ENCODE results near the gene GSTA2.

DNA sequence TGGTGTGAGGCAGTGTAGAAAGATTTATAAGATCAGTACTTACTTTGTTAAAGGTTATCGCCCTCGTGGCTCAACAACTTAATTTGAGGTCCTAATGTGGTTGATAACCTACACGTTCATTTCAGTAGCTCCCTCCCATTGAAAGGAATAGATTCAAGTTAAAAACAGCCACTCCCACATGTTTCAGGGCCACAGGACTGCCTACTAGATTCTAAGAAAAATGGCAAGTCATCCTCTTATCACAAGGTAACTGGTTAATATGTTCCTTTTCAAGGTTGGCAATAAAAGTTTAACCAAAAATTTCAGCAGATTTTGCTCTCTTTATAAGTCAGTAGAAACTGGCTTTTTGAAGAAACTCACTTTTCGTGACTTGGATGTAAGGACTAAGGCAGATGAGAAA, 17.1 kb downstream of the GSTA2 start:
- TF ChIP-seq, protein P1, sequence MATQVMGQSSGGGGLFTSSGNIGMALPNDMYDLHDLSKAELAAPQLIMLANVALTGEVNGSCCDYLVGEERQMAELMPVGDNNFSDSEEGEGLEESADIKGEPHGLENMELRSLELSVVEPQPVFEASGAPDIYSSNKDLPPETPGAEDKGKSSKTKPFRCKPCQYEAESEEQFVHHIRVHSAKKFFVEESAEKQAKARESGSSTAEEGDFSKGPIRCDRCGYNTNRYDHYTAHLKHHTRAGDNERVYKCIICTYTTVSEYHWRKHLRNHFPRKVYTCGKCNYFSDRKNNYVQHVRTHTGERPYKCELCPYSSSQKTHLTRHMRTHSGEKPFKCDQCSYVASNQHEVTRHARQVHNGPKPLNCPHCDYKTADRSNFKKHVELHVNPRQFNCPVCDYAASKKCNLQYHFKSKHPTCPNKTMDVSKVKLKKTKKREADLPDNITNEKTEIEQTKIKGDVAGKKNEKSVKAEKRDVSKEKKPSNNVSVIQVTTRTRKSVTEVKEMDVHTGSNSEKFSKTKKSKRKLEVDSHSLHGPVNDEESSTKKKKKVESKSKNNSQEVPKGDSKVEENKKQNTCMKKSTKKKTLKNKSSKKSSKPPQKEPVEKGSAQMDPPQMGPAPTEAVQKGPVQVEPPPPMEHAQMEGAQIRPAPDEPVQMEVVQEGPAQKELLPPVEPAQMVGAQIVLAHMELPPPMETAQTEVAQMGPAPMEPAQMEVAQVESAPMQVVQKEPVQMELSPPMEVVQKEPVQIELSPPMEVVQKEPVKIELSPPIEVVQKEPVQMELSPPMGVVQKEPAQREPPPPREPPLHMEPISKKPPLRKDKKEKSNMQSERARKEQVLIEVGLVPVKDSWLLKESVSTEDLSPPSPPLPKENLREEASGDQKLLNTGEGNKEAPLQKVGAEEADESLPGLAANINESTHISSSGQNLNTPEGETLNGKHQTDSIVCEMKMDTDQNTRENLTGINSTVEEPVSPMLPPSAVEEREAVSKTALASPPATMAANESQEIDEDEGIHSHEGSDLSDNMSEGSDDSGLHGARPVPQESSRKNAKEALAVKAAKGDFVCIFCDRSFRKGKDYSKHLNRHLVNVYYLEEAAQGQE (IDR thresholded peaks at IDR 0.05; ENCODE audit: low read depth, low read length) = no peak
- TF ChIP-seq, protein P2, sequence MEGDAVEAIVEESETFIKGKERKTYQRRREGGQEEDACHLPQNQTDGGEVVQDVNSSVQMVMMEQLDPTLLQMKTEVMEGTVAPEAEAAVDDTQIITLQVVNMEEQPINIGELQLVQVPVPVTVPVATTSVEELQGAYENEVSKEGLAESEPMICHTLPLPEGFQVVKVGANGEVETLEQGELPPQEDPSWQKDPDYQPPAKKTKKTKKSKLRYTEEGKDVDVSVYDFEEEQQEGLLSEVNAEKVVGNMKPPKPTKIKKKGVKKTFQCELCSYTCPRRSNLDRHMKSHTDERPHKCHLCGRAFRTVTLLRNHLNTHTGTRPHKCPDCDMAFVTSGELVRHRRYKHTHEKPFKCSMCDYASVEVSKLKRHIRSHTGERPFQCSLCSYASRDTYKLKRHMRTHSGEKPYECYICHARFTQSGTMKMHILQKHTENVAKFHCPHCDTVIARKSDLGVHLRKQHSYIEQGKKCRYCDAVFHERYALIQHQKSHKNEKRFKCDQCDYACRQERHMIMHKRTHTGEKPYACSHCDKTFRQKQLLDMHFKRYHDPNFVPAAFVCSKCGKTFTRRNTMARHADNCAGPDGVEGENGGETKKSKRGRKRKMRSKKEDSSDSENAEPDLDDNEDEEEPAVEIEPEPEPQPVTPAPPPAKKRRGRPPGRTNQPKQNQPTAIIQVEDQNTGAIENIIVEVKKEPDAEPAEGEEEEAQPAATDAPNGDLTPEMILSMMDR (IDR thresholded peaks at IDR 0.05) = no peak
- TF ChIP-seq, protein P3, sequence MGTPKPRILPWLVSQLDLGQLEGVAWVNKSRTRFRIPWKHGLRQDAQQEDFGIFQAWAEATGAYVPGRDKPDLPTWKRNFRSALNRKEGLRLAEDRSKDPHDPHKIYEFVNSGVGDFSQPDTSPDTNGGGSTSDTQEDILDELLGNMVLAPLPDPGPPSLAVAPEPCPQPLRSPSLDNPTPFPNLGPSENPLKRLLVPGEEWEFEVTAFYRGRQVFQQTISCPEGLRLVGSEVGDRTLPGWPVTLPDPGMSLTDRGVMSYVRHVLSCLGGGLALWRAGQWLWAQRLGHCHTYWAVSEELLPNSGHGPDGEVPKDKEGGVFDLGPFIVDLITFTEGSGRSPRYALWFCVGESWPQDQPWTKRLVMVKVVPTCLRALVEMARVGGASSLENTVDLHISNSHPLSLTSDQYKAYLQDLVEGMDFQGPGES (IDR thresholded peaks at IDR 0.05; ENCODE audit: low read depth, low read length) = no peak
- no peak for TF ChIP-seq EP300 (IDR thresholded peaks at IDR 0.05; ENCODE audit: borderline replicate concordance in 1 of 2, low read depth in 1 of 2, low read length in 1 of 2)
- TF ChIP-seq, protein P4, sequence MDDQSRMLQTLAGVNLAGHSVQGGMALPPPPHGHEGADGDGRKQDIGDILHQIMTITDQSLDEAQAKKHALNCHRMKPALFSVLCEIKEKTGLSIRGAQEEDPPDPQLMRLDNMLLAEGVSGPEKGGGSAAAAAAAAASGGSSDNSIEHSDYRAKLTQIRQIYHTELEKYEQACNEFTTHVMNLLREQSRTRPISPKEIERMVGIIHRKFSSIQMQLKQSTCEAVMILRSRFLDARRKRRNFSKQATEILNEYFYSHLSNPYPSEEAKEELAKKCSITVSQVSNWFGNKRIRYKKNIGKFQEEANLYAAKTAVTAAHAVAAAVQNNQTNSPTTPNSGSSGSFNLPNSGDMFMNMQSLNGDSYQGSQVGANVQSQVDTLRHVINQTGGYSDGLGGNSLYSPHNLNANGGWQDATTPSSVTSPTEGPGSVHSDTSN (IDR thresholded peaks at IDR 0.05) = no peak
- TF ChIP-seq GABPA (IDR thresholded peaks at IDR 0.05; ENCODE audit: low read depth) = no peak
- no peak for TF ChIP-seq POLR2AphosphoS5 (IDR thresholded peaks at IDR 0.05; ENCODE audit: low read depth, low read length)
- no peak for TF ChIP-seq TEAD4 (IDR thresholded peaks at IDR 0.05; ENCODE audit: borderline replicate concordance, insufficient read depth)
- TF ChIP-seq TAF1 (IDR thresholded peaks at IDR 0.05; ENCODE audit: borderline replicate concordance, low read depth, low read length) = no peak
- TF ChIP-seq RFX5 (IDR thresholded peaks at IDR 0.05; ENCODE audit: low read length) = no peak
